G401 (cell line): Measurements from ENCODE around the gene PPP2R3B. TPM values are rescaled to one million over a fixed set of nuclear protein-coding genes. Genes with fewer than 3 reads are reported as not detected.

Experiments used
- DNase-seq: peaks from one replicate; pipeline ENCODE4 v3.0.0-alpha.2; 2015; ENCODE audit warnings: low spot score
- in situ Hi-C: cut with HindIII; loops from 2 replicates; pipeline ENCODE4 v1.10.0; 2016; ENCODE audit warnings: low sequenced_read_pairs, mixed read lengths
- total RNA-seq: library from RNA; depleted of rRNA; stranded (reverse); fragments of >200 nt; shearing (Covaris generic); gene quantifications from 2 replicates; pipeline ENCODE4 v1.2.3, GENCODE V29; 2014

Gene PPP2R3B
- total RNA-seq, 1 experiment from 2014 or later, result 77.9 TPM

DNA sequence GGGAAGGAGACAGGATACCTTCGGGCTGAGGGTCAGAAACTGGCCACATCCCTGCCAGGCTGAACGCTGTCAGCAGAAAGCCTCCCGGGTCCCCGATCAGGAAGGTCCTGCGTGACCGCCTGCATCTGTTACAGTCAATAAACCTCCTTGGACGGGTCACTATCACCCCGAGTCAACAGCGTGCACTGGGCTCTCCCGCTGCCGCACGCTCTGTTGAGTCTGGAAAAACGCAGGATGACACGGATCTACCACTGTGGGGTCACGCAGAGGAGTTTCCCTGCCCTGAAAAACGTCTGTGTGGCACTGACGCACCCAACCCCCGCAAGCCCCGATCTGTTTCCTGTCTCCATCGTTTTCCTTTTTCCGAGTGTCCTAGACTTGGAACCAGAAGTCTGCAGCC lies 12.1 kb downstream of the PPP2R3B start:
- in situ Hi-C loops, result no loop called here

DNA sequence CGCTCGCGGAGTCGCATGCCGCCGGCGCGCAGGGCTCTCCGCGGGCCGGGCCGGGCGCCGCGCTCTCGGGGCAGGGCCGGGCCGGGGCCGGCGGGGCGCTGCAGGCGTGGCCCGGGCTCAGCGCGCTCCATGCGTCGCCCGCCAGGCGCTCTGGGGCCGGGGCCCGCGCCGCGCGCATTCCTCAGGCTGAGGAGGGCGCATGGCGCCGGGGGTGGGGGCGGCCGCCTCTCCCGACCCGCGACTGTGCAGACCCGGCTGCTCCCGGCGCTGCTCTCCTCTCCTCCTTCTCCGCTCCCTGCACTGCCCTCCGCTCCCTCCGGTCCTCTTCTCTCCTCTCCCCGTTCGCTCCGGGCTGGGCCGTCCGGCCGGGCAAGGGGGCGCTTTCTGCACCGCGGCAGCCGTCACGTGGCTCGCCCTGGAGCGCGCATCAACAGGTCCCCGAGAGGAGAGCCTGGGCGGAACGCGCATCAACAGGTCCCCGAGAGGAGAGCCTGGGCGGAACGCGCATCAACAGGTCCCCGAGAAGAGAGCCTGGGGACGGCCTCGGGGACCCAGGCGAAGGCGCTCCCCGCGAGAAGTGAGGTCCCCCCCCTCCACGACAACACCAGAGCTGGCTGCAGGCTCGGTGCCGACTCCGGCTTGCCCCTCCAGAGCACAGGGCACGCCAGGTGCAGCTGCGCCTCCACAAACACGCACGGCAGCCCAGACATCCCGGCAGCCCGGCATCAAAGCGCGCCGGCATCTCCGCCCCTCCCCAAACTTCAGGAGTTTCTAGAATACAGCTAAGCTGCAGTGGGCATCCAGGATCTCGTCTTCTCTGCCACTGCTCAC lies 12.9 kb downstream of the PPP2R3B start:
- peak; percentile 10 for DNase-seq
- in situ Hi-C loops, result no loop called here

More for the DNA sequence above, 12.1 kb downstream of the PPP2R3B start:
- no peak for DNase-seq

DNA sequence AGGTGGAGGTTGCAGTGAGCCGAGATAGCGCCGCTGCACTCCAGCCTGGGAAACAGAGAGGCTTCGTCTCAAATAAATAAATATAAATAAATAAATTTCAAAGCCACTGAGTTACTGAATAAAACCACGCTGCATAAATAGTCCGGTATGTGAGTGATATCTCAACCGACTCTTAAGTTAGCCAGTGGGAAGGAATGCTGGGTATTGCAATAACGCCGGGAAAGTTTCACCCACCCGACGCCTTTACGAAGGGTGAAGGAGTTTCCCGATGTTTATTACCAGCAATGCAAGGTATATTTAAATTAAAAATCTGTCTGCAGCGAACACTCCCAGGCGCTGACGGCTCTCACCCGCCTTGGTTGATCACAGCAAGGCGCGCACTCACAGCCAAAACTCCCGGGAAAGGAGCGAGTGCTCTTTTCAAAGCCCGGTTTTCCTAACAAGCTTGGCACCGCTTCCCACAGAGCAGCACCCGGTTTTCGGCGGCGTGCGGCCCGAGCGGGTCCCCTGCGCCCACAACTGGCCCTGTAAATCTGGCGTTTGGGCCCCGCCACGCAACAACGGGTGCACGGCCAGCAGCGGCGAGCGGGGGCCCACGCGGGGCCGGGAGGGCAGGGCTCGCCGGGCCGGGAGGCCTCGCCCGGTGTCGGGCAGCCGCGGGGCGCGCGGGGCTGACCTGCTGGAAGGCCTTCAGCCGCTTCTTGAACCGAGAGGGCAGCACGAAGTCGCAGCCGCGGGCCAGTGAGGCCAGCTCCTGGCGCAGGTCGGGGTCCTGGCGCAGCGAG lies 13.7 kb downstream of the PPP2R3B start:
- no peak for DNase-seq
- in situ Hi-C loops, result no loop called here

DNA sequence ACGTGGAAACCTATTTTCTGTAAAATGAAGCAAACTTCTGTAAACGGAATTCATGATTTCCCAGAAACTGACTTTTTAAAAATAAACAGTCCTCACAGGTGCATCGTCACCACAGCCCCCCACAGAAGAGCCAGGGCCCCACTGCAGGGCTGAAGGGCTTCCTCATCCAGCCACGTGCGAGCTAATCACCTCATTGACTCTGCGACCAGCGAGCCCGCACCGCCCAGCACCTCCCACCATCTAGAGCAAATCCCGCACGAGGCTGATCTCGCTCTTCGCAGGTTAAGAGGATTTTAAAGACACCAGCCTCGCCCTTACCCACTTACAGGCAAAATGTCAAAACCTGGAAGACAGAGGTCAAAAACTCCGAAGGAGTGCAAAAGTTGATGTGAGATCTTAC lies 14.8 kb downstream of the PPP2R3B start:
- DNase-seq, result no peak
- in situ Hi-C loops, result no loop called here

DNA sequence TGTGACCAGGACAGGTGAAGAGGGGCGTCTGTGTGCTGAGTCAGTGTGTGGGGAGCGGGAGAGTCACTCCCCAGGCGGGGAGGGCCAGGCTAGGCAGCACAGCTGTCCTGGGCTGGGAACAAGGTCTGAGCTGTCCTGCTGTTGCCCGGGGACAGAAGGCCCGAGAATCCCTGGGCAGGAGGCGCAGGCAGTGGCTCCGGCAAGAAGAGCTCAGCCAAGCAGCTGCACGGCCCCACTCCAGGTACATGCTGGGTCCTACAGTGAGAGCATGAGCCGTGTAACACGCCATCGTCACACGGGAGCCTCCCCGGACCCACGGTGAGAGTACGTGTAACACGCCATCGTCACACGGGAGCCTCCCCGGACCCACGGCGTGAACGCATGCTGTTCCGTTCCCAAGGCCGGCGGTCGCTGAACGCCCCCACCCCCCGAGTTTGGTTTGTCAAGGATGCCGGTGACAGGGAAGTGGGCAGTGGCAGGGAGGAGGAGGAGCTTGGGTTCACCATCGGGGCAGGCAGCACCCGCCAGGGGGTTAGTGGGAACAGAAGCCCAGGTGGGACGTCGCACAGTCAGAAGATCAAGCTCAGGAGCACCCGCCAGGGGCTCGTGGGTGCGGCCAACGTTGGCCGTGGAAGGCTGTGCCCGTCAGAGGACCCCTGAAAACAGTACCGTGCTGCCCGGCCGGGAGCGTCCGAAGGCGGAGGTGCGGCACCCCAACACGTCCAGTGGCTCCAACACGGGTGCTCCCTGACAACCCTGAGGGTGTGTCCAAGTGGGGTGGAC lies 15.6 kb downstream of the PPP2R3B start:
- no peak for DNase-seq
- in situ Hi-C loops, result no loop called here

DNA sequence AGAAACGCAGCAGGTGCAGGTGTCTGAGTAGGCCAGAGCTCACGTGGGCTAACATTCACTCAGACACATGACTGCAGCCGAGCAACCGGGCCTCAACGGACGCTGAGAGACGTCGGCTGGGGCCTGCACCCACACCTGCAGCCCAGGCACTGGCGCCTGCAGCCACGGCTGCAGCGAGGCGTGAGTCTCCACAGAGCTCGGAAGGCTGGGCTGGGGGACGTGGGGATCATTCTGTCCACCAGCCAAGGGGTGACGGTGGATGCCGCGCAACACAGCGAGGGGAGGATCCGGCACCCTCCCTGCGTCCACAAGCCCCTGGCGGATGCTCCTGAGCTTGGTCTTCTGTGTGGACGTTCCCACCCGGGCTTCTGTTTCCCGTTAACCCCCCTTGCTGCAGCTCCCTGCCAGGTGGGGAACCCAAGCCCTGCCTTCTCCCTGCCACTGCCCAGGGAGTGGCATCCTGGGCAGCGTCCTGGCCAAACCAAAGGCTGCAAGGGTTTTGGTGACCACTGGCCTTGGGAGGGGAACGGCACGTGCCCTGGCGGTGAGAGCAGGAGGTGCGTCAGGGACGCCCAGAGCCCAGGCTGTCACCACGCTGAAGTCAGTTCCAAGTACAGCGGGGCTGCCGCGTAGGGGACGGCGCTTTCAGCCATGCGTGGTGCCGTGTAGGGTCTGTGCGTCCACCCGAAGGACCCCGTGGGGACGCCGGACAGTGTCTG lies 16.3 kb downstream of the PPP2R3B start:
- in situ Hi-C loops, result no loop called here
- DNase-seq, result no peak

DNA sequence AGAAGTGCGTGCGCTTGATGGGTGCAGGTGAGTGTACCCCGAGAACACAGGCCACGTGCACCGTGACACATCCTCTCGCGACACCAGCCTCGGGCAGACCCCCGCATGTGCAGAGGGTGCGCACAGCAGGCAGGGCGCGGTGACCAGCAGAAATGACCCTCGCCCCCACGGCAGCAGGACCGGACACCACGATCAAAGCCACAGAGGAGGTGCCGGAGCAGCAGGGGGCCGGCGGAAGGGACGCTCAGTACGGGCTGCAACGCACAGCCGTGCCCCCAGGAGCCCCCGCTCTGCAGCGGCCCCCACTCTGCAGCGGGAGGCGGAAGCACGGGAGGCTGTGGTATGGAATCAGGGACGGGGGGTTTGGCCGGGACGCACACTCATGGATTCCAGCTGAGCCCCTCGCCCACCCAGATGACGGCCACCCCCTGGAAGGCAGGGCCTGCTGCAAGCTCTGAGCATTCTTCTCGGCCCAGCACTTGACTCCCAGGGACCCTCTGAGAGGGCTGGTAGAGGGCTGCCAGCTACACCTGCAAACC lies 17.1 kb downstream of the PPP2R3B start:
- no peak for DNase-seq
- in situ Hi-C loops, result no loop called here

DNA sequence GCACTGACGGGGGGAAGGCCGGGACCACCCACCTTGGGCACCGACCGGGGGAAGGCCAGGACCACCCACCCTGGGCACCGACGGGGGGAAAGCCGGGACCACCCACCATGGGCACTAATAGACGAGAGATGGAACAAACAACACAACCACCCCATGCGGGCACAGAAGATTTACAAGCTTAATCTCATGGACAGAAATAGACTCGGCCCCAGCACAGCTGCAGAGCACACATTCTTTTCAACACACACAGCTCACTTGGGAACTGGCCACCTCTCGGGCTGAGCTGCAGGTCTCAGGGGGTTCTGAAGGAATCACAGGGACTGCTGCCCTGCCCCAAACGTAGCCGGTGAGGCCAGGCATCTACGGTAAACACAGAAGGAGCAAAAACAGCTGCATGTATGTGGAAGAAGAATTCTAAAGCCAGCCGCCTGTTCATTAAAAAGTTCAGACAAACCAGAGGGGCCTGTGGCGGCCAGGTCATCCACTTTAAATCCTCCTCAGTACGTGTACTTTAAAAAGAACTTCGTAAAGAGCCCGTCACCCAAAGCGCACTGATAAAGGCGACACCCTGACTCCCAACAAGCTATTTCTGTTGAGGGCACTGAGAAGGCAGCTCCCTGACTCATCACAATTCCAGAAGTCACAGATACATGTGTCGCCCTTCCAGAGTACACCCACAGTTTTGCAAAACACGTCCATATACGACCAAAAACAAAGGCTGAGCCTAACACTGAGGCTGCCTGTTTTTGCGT lies 17.7 kb downstream of the PPP2R3B start:
- DNase-seq, result no peak
- in situ Hi-C loops, result no loop called here

DNA sequence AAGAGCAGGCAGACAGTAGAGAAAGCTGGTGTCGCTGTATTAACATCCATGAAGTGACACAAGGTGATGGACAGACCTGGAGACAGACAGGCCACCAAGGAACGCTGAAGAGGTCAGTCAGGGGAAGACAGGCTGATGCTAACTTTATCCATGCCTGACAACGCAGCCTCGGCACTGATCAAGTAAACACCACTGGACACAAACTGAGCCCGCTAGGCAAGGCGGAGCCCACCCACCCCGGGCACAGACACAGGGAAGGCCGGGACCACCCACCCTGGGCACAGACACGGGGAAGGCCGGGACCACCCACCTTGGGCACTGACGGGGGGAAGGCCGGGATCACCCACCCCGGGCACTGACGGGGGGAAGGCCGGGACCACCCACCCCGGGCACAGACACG lies 18.8 kb downstream of the PPP2R3B start:
- DNase-seq, result no peak
- in situ Hi-C loops, result no loop called here

DNA sequence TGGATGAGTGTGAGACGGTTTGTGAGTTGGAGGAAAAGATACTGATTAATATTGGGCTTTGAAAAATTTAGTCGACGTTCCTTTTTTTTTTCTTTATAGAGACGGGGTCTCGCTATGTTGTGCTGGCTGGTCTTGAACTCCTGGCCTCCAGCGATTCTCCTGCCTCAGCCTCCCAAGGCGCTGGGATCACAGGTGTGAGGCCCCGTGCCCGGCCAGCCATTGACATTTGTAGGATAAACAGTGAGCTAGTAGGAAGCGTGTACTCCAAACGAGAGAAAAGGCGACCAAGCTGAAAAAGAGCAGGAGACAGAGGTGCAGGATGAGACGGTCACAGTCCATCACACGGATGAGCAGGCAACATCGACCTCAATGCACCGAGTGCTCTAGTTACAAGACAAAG lies 19.4 kb downstream of the PPP2R3B start:
- DNase-seq, result no peak
- in situ Hi-C loops, result no loop called here

DNA sequence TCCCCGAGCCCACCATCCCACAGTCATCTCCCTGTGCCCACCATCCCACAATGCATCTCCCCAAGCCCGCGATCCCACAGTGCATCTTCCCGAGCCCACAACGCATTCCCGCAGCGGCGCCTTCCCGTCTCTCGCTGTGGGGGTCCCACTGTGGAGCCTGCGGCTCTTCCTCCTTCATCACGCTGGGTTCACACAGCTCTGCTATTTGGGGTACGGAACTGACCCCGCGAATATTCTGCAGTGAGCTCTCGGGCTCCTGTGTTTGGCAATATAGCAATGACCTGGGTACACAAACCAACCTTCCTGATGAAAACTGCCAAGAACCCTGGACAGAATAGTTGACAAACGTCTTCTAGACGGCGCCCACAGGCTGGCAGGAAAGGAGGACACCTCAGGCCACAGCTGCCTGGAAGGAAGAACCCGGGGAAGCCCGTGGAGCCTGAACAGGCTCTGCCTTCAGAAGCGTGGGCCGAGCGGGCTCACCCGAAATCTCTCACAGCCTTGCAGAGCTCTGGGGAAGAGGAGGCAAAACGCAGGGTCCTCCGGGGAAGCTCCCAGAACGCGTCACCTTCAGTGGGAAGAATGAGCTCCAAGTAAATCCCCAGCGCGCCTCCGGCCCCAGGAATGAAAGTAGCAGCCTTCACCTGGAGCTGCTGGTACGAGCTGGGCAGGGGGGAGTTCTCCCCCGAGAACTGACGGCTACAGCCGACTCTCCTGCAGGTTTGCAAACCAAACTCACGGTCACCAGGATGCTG lies 22.9 kb downstream of the PPP2R3B start:
- in situ Hi-C loops, result no loop called here
- DNase-seq, result no peak

DNA sequence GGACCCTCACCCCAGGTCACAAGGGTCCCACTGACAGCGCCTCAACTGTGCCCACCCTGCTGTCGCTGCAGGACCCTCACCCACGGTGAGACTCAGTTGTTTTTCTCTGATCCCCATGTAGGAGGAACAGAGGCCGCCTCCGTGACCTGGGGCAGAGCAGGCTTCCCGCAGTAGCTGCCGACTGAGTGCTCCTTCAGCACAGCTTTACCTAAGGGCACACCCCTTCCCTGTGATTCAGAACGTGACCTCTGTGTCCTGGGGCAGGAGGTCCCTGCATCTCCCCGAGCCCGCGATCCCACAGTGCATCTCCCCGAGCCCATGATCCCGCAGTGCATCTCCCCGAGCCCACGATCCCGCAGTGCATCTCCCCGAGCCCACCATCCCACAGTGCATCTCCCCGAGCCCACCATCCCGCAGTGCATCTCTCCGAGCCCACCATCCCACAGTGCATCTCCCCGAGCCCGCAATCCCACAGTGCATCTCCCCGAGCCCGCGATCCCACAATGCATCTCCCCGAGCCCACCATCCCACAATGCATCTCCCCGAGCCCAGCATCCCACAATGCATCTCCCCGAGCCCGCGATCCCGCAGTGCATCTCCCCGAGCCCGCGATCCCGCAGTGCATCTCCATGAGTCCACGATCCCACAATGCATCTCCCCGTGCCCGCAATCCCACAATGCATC lies 23.6 kb downstream of the PPP2R3B start:
- DNase-seq, result no peak
- in situ Hi-C loops, result no loop called here

DNA sequence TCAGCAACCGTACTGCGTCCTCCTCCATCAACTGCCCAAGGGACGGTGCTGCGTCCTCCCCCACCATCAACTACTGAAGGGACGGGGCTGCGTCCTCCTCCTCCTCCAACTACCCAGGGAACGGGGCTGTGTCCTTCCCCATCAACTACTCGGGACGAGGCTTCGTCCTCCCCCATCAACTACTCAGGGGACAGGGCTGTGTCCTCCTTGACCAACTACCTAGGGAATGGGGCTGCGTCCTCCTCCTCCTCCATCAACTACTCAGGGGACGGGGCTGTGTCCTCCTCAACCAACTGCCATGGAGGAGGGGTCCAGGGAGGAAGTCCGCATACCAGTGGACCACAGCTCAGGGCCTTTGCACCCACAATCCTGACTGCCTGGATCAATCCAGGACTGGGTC lies 24.4 kb downstream of the PPP2R3B start:
- in situ Hi-C loops, result no loop called here

DNA sequence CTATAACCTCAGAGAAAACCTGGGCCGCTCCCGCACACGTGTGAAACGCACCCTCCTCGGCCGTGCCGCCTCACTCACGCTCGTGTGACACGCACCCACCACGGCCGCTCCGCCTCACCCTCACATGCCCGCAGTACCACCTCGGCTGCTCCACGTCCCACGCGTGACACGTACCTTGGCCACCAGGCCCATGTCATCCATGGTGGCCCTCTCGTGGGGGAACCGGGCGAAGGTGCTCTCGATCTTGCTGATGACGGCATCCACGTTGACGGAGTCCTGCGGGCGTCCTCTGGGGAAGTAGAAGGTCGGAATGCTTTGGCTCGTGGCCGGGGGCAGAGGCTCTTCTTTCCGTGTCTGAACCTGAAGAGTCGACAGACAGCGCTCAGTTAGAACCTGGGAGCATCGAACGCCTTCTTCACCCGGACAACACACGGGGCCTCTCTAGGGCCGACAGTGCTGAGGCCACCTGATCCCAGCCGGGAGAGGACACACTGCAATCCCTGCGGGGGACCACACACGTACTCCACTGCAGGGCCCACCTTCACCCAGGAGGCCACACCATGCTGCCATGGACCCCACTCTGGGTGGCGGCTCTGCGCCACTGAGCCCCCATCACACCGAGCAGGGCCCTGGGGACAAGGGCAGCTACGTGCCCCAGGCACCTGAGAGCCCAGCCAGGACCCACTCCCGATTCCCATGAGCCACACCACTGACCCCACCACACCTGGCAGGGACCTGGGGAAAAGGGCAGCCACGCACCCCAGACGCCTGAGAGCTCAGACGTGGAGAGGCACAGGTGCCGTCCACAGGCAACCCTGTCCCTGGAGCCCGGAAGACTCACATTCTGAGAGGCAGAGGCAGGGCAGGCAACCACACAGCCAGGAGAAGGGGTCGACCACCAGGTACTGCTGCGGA lies 25.2 kb downstream of the PPP2R3B start:
- in situ Hi-C loops, result no loop called here
- no peak for DNase-seq

More for the DNA sequence above, 24.4 kb downstream of the PPP2R3B start:
- DNase-seq, result no peak

DNA sequence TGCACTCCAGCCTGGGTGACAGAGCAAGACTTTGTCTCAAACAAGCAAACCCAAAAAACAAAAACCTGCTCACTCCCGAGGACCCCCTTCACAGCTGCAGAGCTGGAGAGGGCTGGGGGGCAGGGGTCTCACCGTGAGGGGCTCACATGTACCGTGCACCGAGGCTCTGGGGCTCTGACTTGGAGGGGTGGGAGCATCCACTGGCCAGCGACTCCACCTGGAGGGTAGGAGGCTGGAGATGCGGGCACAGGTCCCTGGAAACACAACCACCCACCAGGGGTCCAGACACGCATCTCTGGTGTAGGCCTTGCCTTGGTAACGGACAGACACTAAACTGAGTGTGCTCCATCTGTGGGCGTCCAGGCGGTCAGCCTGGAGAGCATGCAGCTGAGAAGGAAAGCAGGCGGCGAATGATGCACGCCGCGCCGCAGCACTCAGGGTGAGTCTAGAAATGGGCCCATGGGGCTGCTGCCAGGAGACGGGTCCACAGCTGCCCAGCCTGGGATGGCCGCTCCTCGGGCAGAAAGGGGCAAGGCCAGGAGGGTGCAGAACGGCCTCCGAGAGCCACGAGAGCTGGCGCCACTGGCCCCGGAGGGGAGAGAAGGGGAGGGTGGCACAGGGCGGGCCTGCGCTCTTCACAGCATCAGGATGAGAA lies 26.1 kb downstream of the PPP2R3B start:
- in situ Hi-C loops, result no loop called here
- no peak for DNase-seq
